HepG2 (cell line): ENCODE data around the gene CHRNB2. TPM values are rescaled to one million over a fixed set of nuclear protein-coding genes. Genes with fewer than 3 reads are reported as not detected.

ENCODE experiments used
- ARHGAP35 ChIP-seq: sonication (generic); formaldehyde crosslinking; IDR thresholded peaks from 2 replicates; pipeline ENCODE4 v1.9.0; 2022; ENCODE audit warnings: mild to moderate bottlenecking, inconsistent platforms, moderate library complexity, missing genetic modification reagents, borderline replicate concordance
- MTF2 ChIP-seq: sonication (generic); formaldehyde crosslinking; IDR thresholded peaks from 2 replicates; pipeline ENCODE4 v1.5.0; 2020; ENCODE audit warnings: missing genetic modification reagents, borderline replicate concordance
- NAIF1 ChIP-seq: sonication (generic); formaldehyde crosslinking; IDR thresholded peaks from 2 replicates; pipeline ENCODE4 v1.5.0; 2020; ENCODE audit warnings: mild to moderate bottlenecking, missing genetic modification reagents, borderline replicate concordance
- RXRA ChIP-seq: sonication (generic); formaldehyde crosslinking; IDR thresholded peaks from 2 replicates; pipeline ENCODE4 v1.5.1; 2020; ENCODE audit warnings: missing genetic modification reagents
- SAP130 ChIP-seq: IDR thresholded peaks from 2 replicates; pipeline ENCODE4 v1.6.1; 2016; ENCODE audit warnings: low read depth
- SKI ChIP-seq: fragments of 450-650 bp; IDR thresholded peaks from one replicate; pipeline ENCODE4 v1.6.1; 2018; ENCODE audit warnings: mild to moderate bottlenecking; ENCODE audit not compliant: partially characterized antibody
- SRF ChIP-seq: IDR thresholded peaks from 2 replicates; pipeline ENCODE4 v1.6.1; 2011; ENCODE audit warnings: mild to moderate bottlenecking, low read depth, low read length, moderate library complexity
- TAF1 ChIP-seq: sonication (generic); formaldehyde crosslinking; IDR thresholded peaks from 2 replicates; pipeline ENCODE4 v1.4.0; 2020; ENCODE audit warnings: missing genetic modification reagents
- ZNF451 ChIP-seq: sonication (generic); formaldehyde crosslinking; IDR thresholded peaks from 2 replicates; pipeline ENCODE4 v1.5.0; 2020; ENCODE audit warnings: mild to moderate bottlenecking, missing genetic modification reagents
- ZNF615 ChIP-seq: sonication (generic); formaldehyde crosslinking; IDR thresholded peaks from 2 replicates; pipeline ENCODE4 v1.5.0; 2020; ENCODE audit warnings: mild to moderate bottlenecking, missing genetic modification reagents, borderline replicate concordance
- ZNF761 ChIP-seq: sonication (generic); formaldehyde crosslinking; conservative IDR thresholded peaks from 2 replicates; pipeline ENCODE4 v1.4.0; 2020; ENCODE audit warnings: mild to moderate bottlenecking, missing genetic modification reagents
- polyA plus RNA-seq, 8 experiments: library from polyadenylated mRNA; depleted of rRNA in 3 of 8; stranded (reverse) in 7 of 8; unstranded in 1 of 8; fragments of >200 nt; fragmentation: Illumina TruSeq in 4 of 8; extraction: Trizol in 4 of 8; gene quantifications; 2 replicates each; pipeline versions ENCODE4 v1.2.1 to v1.2.3, GENCODE V29; 2011 to 2016; ENCODE audit warnings: low read depth in 4 of 8, missing spikeins in 1 of 8, mixed read lengths in 1 of 8; ENCODE audit not compliant: insufficient read depth in 1 of 8
- total RNA-seq, 5 experiments: library from RNA; depleted of rRNA; stranded (reverse); fragments of >200 nt; fragmentation: Illumina TruSeq; extraction: Trizol; gene quantifications; 2 replicates each; pipeline ENCODE4 v1.2.3, GENCODE V29; 2016; ENCODE audit warnings: low read depth in 1 of 5
- TF ChIP-seq, protein P1 (sequence below): IDR thresholded peaks from 2 replicates; pipeline ENCODE4 v1.6.1; 2016; ENCODE audit warnings: low read depth, control low read depth
- TF ChIP-seq, protein P2 (sequence below): sonication (generic); formaldehyde crosslinking; IDR thresholded peaks from 2 replicates; pipeline ENCODE4 v1.5.0; 2020; ENCODE audit warnings: mild to moderate bottlenecking, missing genetic modification reagents, moderate library complexity
- TF ChIP-seq, protein P3 (sequence below): sonication (generic); formaldehyde crosslinking; IDR thresholded peaks from 2 replicates; pipeline ENCODE4 v1.4.0; 2020; ENCODE audit warnings: missing genetic modification reagents
- TF ChIP-seq, protein P4 (sequence below): sonication (generic); formaldehyde crosslinking; IDR thresholded peaks from 2 replicates; pipeline ENCODE4 v1.5.0; 2020; ENCODE audit warnings: missing genetic modification reagents
- TF ChIP-seq, protein P5 (sequence below): sonication (generic); formaldehyde crosslinking; IDR thresholded peaks from 2 replicates; pipeline ENCODE4 v1.4.0; 2020; ENCODE audit warnings: missing genetic modification reagents
- TF ChIP-seq, protein P6 (sequence below): sonication (generic); formaldehyde crosslinking; IDR thresholded peaks from 2 replicates; pipeline ENCODE4 v1.4.0; 2020; ENCODE audit warnings: mild to moderate bottlenecking, missing genetic modification reagents
- TF ChIP-seq, protein P7 (sequence below): sonication (generic); formaldehyde crosslinking; IDR thresholded peaks from 2 replicates; pipeline ENCODE4 v1.4.0; 2020; ENCODE audit warnings: missing genetic modification reagents

Gene CHRNB2
- total and polyA plus RNA-seq, 2 of the 13 experiments (the other 11 are each of a cell fraction or from before 2014, with no cell fraction given) = 0.03 to 0.07 TPM

DNA sequence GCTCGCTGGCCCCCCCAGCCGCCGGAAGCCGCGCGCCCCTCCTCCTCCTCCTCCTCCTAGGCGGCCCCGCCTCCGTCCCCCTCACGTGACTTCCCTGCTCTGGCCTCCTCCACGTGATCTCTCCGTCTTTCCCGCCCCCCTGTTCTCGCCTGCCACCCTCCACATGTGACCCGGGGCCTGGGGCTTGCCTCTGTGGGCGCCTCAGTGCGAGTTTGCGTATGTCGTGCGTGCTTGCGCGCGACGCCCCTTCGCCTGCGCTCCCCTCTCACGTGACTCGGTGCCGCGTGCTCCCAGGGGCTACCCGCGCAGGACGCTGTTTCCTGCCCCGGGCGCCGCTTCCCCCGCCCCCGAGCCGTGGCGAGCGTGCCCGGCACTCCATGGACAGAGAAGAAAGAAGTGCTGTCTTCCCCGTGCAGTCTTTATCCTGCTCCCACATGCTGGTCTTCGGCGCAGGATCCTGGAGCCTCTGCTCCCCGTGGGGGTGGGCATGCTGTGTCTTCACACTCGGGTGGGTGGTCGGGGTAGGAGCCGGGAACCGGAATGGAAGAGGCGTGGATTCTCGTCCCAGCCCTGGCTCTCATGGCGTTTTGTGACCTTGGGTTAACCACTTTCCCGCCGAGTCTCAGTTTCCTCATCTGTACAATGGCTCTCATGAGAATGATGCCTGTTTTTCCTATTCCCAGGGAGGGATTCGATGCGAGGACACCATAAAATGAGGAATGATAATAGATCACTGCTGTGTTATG is 8.7 kb upstream of the CHRNB2 start (continued):
- TF ChIP-seq, protein P1, sequence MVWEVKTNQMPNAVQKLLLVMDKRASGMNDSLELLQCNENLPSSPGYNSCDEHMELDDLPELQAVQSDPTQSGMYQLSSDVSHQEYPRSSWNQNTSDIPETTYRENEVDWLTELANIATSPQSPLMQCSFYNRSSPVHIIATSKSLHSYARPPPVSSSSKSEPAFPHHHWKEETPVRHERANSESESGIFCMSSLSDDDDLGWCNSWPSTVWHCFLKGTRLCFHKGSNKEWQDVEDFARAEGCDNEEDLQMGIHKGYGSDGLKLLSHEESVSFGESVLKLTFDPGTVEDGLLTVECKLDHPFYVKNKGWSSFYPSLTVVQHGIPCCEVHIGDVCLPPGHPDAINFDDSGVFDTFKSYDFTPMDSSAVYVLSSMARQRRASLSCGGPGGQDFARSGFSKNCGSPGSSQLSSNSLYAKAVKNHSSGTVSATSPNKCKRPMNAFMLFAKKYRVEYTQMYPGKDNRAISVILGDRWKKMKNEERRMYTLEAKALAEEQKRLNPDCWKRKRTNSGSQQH = no peak; the same call in 1 of the 2 replicates
- TF ChIP-seq SRF = no peak
- TF ChIP-seq, protein P2, sequence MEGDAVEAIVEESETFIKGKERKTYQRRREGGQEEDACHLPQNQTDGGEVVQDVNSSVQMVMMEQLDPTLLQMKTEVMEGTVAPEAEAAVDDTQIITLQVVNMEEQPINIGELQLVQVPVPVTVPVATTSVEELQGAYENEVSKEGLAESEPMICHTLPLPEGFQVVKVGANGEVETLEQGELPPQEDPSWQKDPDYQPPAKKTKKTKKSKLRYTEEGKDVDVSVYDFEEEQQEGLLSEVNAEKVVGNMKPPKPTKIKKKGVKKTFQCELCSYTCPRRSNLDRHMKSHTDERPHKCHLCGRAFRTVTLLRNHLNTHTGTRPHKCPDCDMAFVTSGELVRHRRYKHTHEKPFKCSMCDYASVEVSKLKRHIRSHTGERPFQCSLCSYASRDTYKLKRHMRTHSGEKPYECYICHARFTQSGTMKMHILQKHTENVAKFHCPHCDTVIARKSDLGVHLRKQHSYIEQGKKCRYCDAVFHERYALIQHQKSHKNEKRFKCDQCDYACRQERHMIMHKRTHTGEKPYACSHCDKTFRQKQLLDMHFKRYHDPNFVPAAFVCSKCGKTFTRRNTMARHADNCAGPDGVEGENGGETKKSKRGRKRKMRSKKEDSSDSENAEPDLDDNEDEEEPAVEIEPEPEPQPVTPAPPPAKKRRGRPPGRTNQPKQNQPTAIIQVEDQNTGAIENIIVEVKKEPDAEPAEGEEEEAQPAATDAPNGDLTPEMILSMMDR (CRISPR knock-in tag) = 0 out of 2 replicates have a peak, but pooled peaks have one; percentile 19
- peak; percentile 84 for TF ChIP-seq RXRA (CRISPR knock-in tag)
- TF ChIP-seq, protein P3, sequence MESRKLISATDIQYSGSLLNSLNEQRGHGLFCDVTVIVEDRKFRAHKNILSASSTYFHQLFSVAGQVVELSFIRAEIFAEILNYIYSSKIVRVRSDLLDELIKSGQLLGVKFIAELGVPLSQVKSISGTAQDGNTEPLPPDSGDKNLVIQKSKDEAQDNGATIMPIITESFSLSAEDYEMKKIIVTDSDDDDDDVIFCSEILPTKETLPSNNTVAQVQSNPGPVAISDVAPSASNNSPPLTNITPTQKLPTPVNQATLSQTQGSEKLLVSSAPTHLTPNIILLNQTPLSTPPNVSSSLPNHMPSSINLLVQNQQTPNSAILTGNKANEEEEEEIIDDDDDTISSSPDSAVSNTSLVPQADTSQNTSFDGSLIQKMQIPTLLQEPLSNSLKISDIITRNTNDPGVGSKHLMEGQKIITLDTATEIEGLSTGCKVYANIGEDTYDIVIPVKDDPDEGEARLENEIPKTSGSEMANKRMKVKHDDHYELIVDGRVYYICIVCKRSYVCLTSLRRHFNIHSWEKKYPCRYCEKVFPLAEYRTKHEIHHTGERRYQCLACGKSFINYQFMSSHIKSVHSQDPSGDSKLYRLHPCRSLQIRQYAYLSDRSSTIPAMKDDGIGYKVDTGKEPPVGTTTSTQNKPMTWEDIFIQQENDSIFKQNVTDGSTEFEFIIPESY (CRISPR knock-in tag) = peak; percentile 72; the same call in 1 of the 2 replicates
- TF ChIP-seq, protein P4, sequence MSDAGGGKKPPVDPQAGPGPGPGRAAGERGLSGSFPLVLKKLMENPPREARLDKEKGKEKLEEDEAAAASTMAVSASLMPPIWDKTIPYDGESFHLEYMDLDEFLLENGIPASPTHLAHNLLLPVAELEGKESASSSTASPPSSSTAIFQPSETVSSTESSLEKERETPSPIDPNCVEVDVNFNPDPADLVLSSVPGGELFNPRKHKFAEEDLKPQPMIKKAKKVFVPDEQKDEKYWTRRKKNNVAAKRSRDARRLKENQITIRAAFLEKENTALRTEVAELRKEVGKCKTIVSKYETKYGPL = peak; percentile 67; the same call in 1 of the 2 replicates
- TF ChIP-seq MTF2 (CRISPR knock-in tag) = peak; percentile 55; the same call in 1 of the 2 replicates
- peak; percentile 97 for TF ChIP-seq NAIF1 (CRISPR knock-in tag)
- TF ChIP-seq ZNF615 (CRISPR knock-in tag) = peak; percentile 96
- TF ChIP-seq, protein P5, sequence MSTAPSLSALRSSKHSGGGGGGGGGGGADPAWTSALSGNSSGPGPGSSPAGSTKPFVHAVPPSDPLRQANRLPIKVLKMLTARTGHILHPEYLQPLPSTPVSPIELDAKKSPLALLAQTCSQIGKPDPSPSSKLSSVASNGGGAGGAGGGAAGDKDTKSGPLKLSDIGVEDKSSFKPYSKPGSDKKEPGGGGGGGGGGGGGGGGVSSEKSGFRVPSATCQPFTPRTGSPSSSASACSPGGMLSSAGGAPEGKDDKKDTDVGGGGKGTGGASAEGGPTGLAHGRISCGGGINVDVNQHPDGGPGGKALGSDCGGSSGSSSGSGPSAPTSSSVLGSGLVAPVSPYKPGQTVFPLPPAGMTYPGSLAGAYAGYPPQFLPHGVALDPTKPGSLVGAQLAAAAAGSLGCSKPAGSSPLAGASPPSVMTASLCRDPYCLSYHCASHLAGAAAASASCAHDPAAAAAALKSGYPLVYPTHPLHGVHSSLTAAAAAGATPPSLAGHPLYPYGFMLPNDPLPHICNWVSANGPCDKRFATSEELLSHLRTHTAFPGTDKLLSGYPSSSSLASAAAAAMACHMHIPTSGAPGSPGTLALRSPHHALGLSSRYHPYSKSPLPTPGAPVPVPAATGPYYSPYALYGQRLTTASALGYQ (CRISPR knock-in tag) = peak; percentile 69; the same call in 1 of the 2 replicates
- peak; percentile 99 for TF ChIP-seq ZNF451 (CRISPR knock-in tag)
- peak; percentile 55 for TF ChIP-seq SKI
- TF ChIP-seq, protein P6, sequence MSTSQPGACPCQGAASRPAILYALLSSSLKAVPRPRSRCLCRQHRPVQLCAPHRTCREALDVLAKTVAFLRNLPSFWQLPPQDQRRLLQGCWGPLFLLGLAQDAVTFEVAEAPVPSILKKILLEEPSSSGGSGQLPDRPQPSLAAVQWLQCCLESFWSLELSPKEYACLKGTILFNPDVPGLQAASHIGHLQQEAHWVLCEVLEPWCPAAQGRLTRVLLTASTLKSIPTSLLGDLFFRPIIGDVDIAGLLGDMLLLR = peak; percentile 98
- peak; percentile 87 for TF ChIP-seq SAP130 (CRISPR knock-in tag)
- TF ChIP-seq, protein P7, sequence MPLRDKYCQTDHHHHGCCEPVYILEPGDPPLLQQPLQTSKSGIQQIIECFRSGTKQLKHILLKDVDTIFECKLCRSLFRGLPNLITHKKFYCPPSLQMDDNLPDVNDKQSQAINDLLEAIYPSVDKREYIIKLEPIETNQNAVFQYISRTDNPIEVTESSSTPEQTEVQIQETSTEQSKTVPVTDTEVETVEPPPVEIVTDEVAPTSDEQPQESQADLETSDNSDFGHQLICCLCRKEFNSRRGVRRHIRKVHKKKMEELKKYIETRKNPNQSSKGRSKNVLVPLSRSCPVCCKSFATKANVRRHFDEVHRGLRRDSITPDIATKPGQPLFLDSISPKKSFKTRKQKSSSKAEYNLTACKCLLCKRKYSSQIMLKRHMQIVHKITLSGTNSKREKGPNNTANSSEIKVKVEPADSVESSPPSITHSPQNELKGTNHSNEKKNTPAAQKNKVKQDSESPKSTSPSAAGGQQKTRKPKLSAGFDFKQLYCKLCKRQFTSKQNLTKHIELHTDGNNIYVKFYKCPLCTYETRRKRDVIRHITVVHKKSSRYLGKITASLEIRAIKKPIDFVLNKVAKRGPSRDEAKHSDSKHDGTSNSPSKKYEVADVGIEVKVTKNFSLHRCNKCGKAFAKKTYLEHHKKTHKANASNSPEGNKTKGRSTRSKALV (CRISPR knock-in tag) = peak; percentile 92
- peak; percentile 99 for TF ChIP-seq ZNF761 (CRISPR knock-in tag)
- TF ChIP-seq ARHGAP35 (CRISPR knock-in tag) = peak; percentile 99
- peak; percentile 72; the same call in 1 of the 2 replicates for TF ChIP-seq TAF1 (CRISPR knock-in tag)
